Endothelial cell of umbilical vein (primary cell): ENCODE measurements around the gene ENAH. TPM values are rescaled to one million over a fixed set of nuclear protein-coding genes. Genes with fewer than 3 reads are reported as not detected.
A peak's percentile ranks its signal among the peaks of the same experiment; 100 is the strongest.

Source experiments
- BruUV-seq: library from RNA; stranded (reverse); fragments of 400-500 nt; replicated peaks from 2 replicates; lab custom pipeline; 2021; lab: Mats Ljungman, UMichigan
- CTCF ChIA-PET: fragments of 300-600, 350-600 bp; sonication (Branson Sonifier 250); formaldehyde crosslinking; loops from one replicate; lab custom pipeline; 2021; ENCODE audit warnings: antibody characterized with exemption, inconsistent platforms; lab: Charles Lee
- POLR2A ChIA-PET: fragments of 300-600, 350-600 bp; sonication (Branson Sonifier 250); formaldehyde crosslinking; loops from one replicate; lab custom pipeline; 2021; ENCODE audit warnings: antibody characterized with exemption, inconsistent platforms; lab: Charles Lee
- DNase-seq: peaks from one replicate; pipeline ENCODE4 v3.0.0-alpha.2; 2011; ENCODE audit warnings: low read depth, low spot score
- FAIRE-seq: peaks from 2 replicates; lab custom pipeline; 2011; peaks lifted over from hg19 to GRCh38; lab: Jason Lieb, UNC
- H2AFZ ChIP-seq: 2 replicates; pipeline ENCODE4 v1.6.0; 2012; ENCODE audit warnings: low read depth, low read length, control low read depth, inconsistent platforms
- H3K27ac ChIP-seq: 2 replicates; pipeline ENCODE4 v1.5.1; 2011; ENCODE audit warnings: low read depth, mild to moderate bottlenecking, control low read depth, low read length, moderate library complexity; ENCODE audit not compliant: insufficient read depth
- H3K27me3 ChIP-seq, 2 experiments: 2 replicates each; pipeline versions ENCODE4 v1.6.0 to v1.6.1; 2011; ENCODE audit warnings: low read length in 2 of 2, mixed read lengths in 1 of 2; ENCODE audit not compliant: control insufficient read depth in 2 of 2, insufficient read depth in 2 of 2
- H3K36me3 ChIP-seq, 2 experiments: 2 replicates in 1 of 2; 3 replicates in 1 of 2; pipeline ENCODE4 v1.5.1; 2011; ENCODE audit warnings: low read length in 2 of 2, mild to moderate bottlenecking in 1 of 2, moderate library complexity in 1 of 2; ENCODE audit not compliant: control insufficient read depth in 2 of 2, insufficient read depth in 2 of 2; ENCODE audit errors: extremely low read depth in 1 of 2
- H3K4me1 ChIP-seq: 3 replicates; pipeline ENCODE4 v1.5.1; 2011; ENCODE audit warnings: mild to moderate bottlenecking, low read length; ENCODE audit not compliant: control insufficient read depth, insufficient read depth; ENCODE audit errors: extremely low read depth
- H3K4me2 ChIP-seq: 2 replicates; pipeline ENCODE4 v1.6.1; 2011; ENCODE audit warnings: low read length, control low read depth, mixed read lengths; ENCODE audit not compliant: insufficient read depth
- H3K4me3 ChIP-seq, 3 experiments: fragments of 200-600 bp in 1 of 3; sonication (generic), shearing (Covaris generic) in 1 of 3; replicated peaks in 1 of 3; 2 replicates each; pipeline ENCODE4 v1.5.1; 2011 to 2016; ENCODE audit warnings: control low read depth in 3 of 3, low read length in 3 of 3, mild to moderate bottlenecking in 2 of 3, inconsistent platforms in 1 of 3, low read depth in 1 of 3, moderate library complexity in 1 of 3; ENCODE audit not compliant: insufficient read depth in 1 of 3
- H3K79me2 ChIP-seq: 2 replicates; pipeline ENCODE4 v1.6.0; 2012; ENCODE audit warnings: low read length, inconsistent platforms; ENCODE audit not compliant: control insufficient read depth, insufficient read depth
- H3K9ac ChIP-seq: replicated peaks from 2 replicates; pipeline ENCODE3; 2011; ENCODE audit warnings: low read length, control low read depth; ENCODE audit not compliant: insufficient read depth; ENCODE audit errors: extremely low read depth
- H3K9me1 ChIP-seq: replicated peaks from 3 replicates; pipeline ENCODE4 v1.6.0; 2011; ENCODE audit warnings: mild to moderate bottlenecking, low read length; ENCODE audit not compliant: control insufficient read depth, insufficient read depth; ENCODE audit errors: extremely low read depth
- H3K9me3 ChIP-seq: replicated peaks from 2 replicates; pipeline ENCODE4 v1.5.1; 2012; ENCODE audit warnings: low read length, inconsistent platforms; ENCODE audit not compliant: control insufficient read depth, insufficient read depth
- H4K20me1 ChIP-seq: replicated peaks from 2 replicates; pipeline ENCODE3; 2011; ENCODE audit warnings: mild to moderate bottlenecking, low read length; ENCODE audit not compliant: control insufficient read depth, insufficient read depth; ENCODE audit errors: extremely low read depth
- CTCF ChIP-seq, 2 donors: IDR thresholded peaks; 1 replicate in 1 of 2; 2 replicates in 1 of 2; pipeline ENCODE4 v1.5.1; 2011; ENCODE audit warnings: low read length in 2 of 2, mild to moderate bottlenecking in 2 of 2, moderate library complexity in 2 of 2, control low read depth in 1 of 2, inconsistent platforms in 1 of 2, low read depth in 1 of 2; ENCODE audit not compliant: insufficient read depth in 1 of 2; ENCODE audit errors: extremely low read depth in 1 of 2
- GATA2 ChIP-seq: IDR thresholded peaks from 2 replicates; pipeline ENCODE4 v1.7.0; 2011; ENCODE audit warnings: low read depth, mild to moderate bottlenecking, moderate library complexity, mixed read lengths, low read length; ENCODE audit not compliant: insufficient read length, insufficient read depth
- MAX ChIP-seq: IDR thresholded peaks from 2 replicates; pipeline ENCODE4 v1.6.1; 2011; ENCODE audit not compliant: insufficient read depth, insufficient read length
- MYC ChIP-seq: IDR thresholded peaks from one replicate; pipeline ENCODE4 v1.6.1; 2011; ENCODE audit warnings: mild to moderate bottlenecking, low read depth, low read length
- dilution Hi-C: fragments of 300-500 bp; cut with MboI; formaldehyde crosslinking; loops from one replicate; pipeline ENCODE4 v1.15.0; 2019; ENCODE audit warnings: low sequenced_read_pairs; ENCODE audit not compliant: extremely low pct_ligation_motif_present
- intact Hi-C: fragments of 100-400 bp; cut with micrococcal nuclease; formaldehyde crosslinking; loops from one replicate; pipeline ENCODE4 v1.10.0; 2022
- polyA plus RNA-seq, 4 experiments: library from polyadenylated mRNA; depleted of rRNA in 3 of 4; stranded (reverse) in 3 of 4; unstranded in 1 of 4; fragments of >200 nt; gene quantifications; 2 replicates each; pipeline versions ENCODE4 v1.2.1 to v1.2.3, GENCODE V29; 2011 to 2012; ENCODE audit warnings: missing spikeins in 1 of 4
- total RNA-seq: library from RNA; stranded (reverse); gene quantifications from 2 replicates; pipeline ENCODE4 v1.2.3, GENCODE V29; 2021

The ENAH gene
- total and polyA plus RNA-seq, 2 donors (not counting 3 experiments of a cell fraction or from before 2014, with no cell fraction given) = 19.9 to 95.6 TPM

GRCh38 chr1:225650179-225650578, 2.7 kb downstream of the ENAH start:
- CTCF ChIA-PET = no interaction called here
- FAIRE-seq (no peak), DNase-seq (no peak)
- intact Hi-C loops (loop anchor here (5.0 kb wide), 1 partner anchor 168 kb away; no protein-coding TSS in a partner anchor), dilution Hi-C loops (no loop called here)
- no peak overlapping the region for H2AFZ ChIP-seq
- H3K9ac ChIP-seq = no peak overlapping the region
- no peaks in the 10 kb centered on the region for H3K27me3 ChIP-seq
- peak overlapping the region; percentile 23 for H3K4me2 ChIP-seq
- H3K27ac ChIP-seq = no peak overlapping the region
- H3K9me1 ChIP-seq = no peaks in the 10 kb centered on the region
- no peak overlapping the region for H3K4me3 ChIP-seq
- no peak for TF ChIP-seq MYC
- no peak for TF ChIP-seq CTCF (IDR thresholded peaks at IDR 0.05; ENCODE audit: extremely low read depth in 1 of 2, insufficient read depth in 1 of 2, low read depth in 1 of 2, low read length in 2 of 2)
- no peak for TF ChIP-seq GATA2
- no peak for TF ChIP-seq MAX
- BruUV-seq = no TSS peak
- H4K20me1 ChIP-seq = no peaks in the 10 kb centered on the region
- H3K36me3 ChIP-seq = no peaks in the 10 kb centered on the region
- peaks cover 69% of the 10 kb centered on the region for H3K79me2 ChIP-seq
- peaks cover 21% of the 10 kb centered on the region for H3K4me1 ChIP-seq
- no peaks in the 10 kb centered on the region for H3K9me3 ChIP-seq
- POLR2A ChIA-PET = no interaction called here
